K562 (cell line): ENCODE measurements around the gene RAB3GAP2. TPM values are rescaled to one million over a fixed set of nuclear protein-coding genes. Genes with fewer than 3 reads are reported as not detected.

Experiments used
- ATAC-seq: fragments of 200-7000 bp; cut with Tn5 transposase; 3 replicates; pipeline ENCODE4 v1.9.1; 2020; ENCODE audit warnings: moderate library complexity
- BruUV-seq: library from RNA; stranded (reverse); fragments of 400-500 nt; replicated peaks from 2 replicates; lab custom pipeline; 2021; lab: Mats Ljungman, UMichigan
- CTCF ChIA-PET: fragments of 300-600 bp; formaldehyde crosslinking; extraction: SDS; loops from one replicate; lab custom pipeline; 2021; ENCODE audit warnings: low intra/inter-chr PET ratio; lab: Yijun Ruan, JAX
- POLR2A ChIA-PET: fragments of 300-600, 350-650 bp; sonication (Branson Sonifier 250); formaldehyde crosslinking; extraction: SDS; loops from one replicate; lab custom pipeline; 2021; ENCODE audit warnings: antibody characterized with exemption, inconsistent platforms; lab: Yijun Ruan, JAX
- DNase-seq, 4 experiments: peaks; one replicate each; pipeline versions ENCODE4 v3.0.0 to v3.0.0-alpha.2; 2011 to 2018; ENCODE audit warnings: low spot score in 3 of 4, mixed read lengths in 3 of 4; ENCODE audit errors: extremely low read depth in 1 of 4
- FAIRE-seq: peaks from 2 replicates; lab custom pipeline; 2011; peaks lifted over from hg19 to GRCh38; lab: Jason Lieb, UNC
- H2AFZ ChIP-seq: 2 replicates; pipeline ENCODE4 v1.6.0; 2011; ENCODE audit warnings: low read depth, low read length, control low read depth, inconsistent platforms
- H3K27ac ChIP-seq: fragments of 200-600 bp; 3 replicates; pipeline ENCODE4 v1.8.0; 2011; ENCODE audit warnings: low read depth, mild to moderate bottlenecking, control low read depth, inconsistent platforms, low read length, moderate library complexity, mixed read lengths; ENCODE audit errors: extremely low read depth
- H3K27me3 ChIP-seq, 2 experiments: fragments of 300-600 bp in 1 of 2; 2 replicates in 1 of 2; 3 replicates in 1 of 2; pipeline versions ENCODE4 v1.6.0 to v1.8.0; 2011; ENCODE audit warnings: inconsistent platforms in 2 of 2, low read length in 2 of 2, mild to moderate bottlenecking in 1 of 2, mixed read lengths in 1 of 2, moderate library complexity in 1 of 2; ENCODE audit not compliant: control insufficient read depth in 2 of 2, insufficient read depth in 2 of 2
- H3K36me3 ChIP-seq: fragments of 300-600 bp; 3 replicates; pipeline ENCODE4 v1.8.0; 2011; ENCODE audit warnings: mild to moderate bottlenecking, low read length, inconsistent platforms; ENCODE audit not compliant: control insufficient read depth, insufficient read depth
- H3K4me1 ChIP-seq, 2 experiments: fragments of 200-600 bp in 1 of 2; replicated peaks in 1 of 2; 2 replicates in 1 of 2; 3 replicates in 1 of 2; pipeline versions ENCODE4 v1.5.1 to v1.8.0; 2011; ENCODE audit warnings: inconsistent platforms in 2 of 2, low read length in 2 of 2, mild to moderate bottlenecking in 1 of 2, mixed read lengths in 1 of 2, moderate library complexity in 1 of 2; ENCODE audit not compliant: control insufficient read depth in 2 of 2, insufficient read depth in 2 of 2
- H3K4me2 ChIP-seq: 2 replicates; pipeline ENCODE4 v1.6.1; 2011; ENCODE audit warnings: low read length, control low read depth, inconsistent platforms, mixed read lengths; ENCODE audit not compliant: insufficient read depth
- H3K4me3 ChIP-seq: fragments of 200-600 bp; sonication (generic), shearing (Covaris generic); 2 replicates; pipeline ENCODE4 v1.5.1; 2016; ENCODE audit warnings: control low read depth, inconsistent platforms
- H3K79me2 ChIP-seq: fragments of 200-600 bp; 3 replicates; pipeline ENCODE4 v1.8.0; 2011; ENCODE audit warnings: low read length, inconsistent platforms; ENCODE audit not compliant: control insufficient read depth, insufficient read depth
- H3K9ac ChIP-seq, 2 experiments: 2 replicates each; pipeline versions ENCODE4 v1.6.0 to v1.6.1; 2011; ENCODE audit warnings: low read depth in 2 of 2, low read length in 2 of 2, control low read depth in 1 of 2, inconsistent platforms in 1 of 2, mild to moderate bottlenecking in 1 of 2, mixed read lengths in 1 of 2; ENCODE audit not compliant: insufficient read depth in 1 of 2
- H3K9me1 ChIP-seq: one replicate; pipeline ENCODE4 v1.6.0; 2011; ENCODE audit warnings: inconsistent platforms, mild to moderate bottlenecking, low read length, moderate library complexity; ENCODE audit not compliant: control insufficient read depth, insufficient read depth
- H3K9me3 ChIP-seq: replicated peaks from 2 replicates; pipeline ENCODE4 v1.5.1; 2011; ENCODE audit warnings: low read depth, low read length, inconsistent platforms; ENCODE audit not compliant: control insufficient read depth, insufficient read depth
- H4K20me1 ChIP-seq: replicated peaks from 2 replicates; pipeline ENCODE4 v1.6.1; 2011; ENCODE audit warnings: low read length, inconsistent platforms, mixed read lengths; ENCODE audit not compliant: control insufficient read depth, insufficient read depth
- CHD1 ChIP-seq: fragments of 200-600 bp; sonication (generic); IDR thresholded peaks from one replicate; pipeline ENCODE4 v1.6.1; 2012; ENCODE audit warnings: mild to moderate bottlenecking, moderate library complexity, low read length, inconsistent platforms
- EGR1 ChIP-seq: fragments of 450-650 bp; conservative IDR thresholded peaks from 2 replicates; pipeline ENCODE4 v1.6.1; 2017; ENCODE audit warnings: mild to moderate bottlenecking
- HDAC1 ChIP-seq, 2 experiments: fragments of 450-650 bp; IDR thresholded peaks; 2 replicates each; pipeline ENCODE4 v1.6.1; 2016 to 2017; ENCODE audit warnings: inconsistent platforms in 1 of 2, mild to moderate bottlenecking in 1 of 2, moderate library complexity in 1 of 2
- HDAC2 ChIP-seq: fragments of 450-650 bp; IDR thresholded peaks from 2 replicates; pipeline ENCODE4 v1.6.1; 2016; ENCODE audit warnings: mild to moderate bottlenecking
- KDM1A ChIP-seq, 2 experiments: fragments of 450-650 bp; IDR thresholded peaks; 2 replicates each; pipeline ENCODE4 v1.6.1; 2016; ENCODE audit warnings: mild to moderate bottlenecking in 2 of 2
- MED1 ChIP-seq: sonication (generic); formaldehyde crosslinking; IDR thresholded peaks from 2 replicates; pipeline ENCODE4 v1.8.1; 2023; ENCODE audit warnings: missing genetic modification reagents, borderline replicate concordance
- OTX1 ChIP-seq: fragments of 450-650 bp; formaldehyde crosslinking; IDR thresholded peaks from 2 replicates; pipeline ENCODE4 v1.4.0; 2022; ENCODE audit warnings: mild to moderate bottlenecking
- SIN3B ChIP-seq: fragments of 450-650 bp; IDR thresholded peaks from 2 replicates; pipeline ENCODE4 v1.6.1; 2017; ENCODE audit warnings: low read depth, mild to moderate bottlenecking, moderate library complexity
- TEAD1 ChIP-seq, 2 experiments: fragments of 450-650 bp in 1 of 2; sonication (generic) in 1 of 2; formaldehyde crosslinking; IDR thresholded peaks; 2 replicates each; pipeline versions ENCODE4 v1.4.0 to v1.8.0; 2020 to 2022; ENCODE audit warnings: mild to moderate bottlenecking in 2 of 2, missing genetic modification reagents in 1 of 2
- ZNF23 ChIP-seq: fragments of 250-450 bp; sonication (Bioruptor Pico); IDR thresholded peaks from 2 replicates; pipeline ENCODE4 v1.4.0; 2020; ENCODE audit warnings: mild to moderate bottlenecking
- ZNF511 ChIP-seq: sonication (generic); formaldehyde crosslinking; IDR thresholded peaks from 2 replicates; pipeline ENCODE4 v1.8.0; 2022; ENCODE audit warnings: mild to moderate bottlenecking, missing genetic modification reagents
- WGBS: fragments of 100-300 bp; shearing (Covaris generic); methylation state at CpG from one replicate; pipeline ENCODE4 v1.1.6; 2016; ENCODE audit warnings: low coverage, mixed read lengths; ENCODE audit not compliant: insufficient coverage; ENCODE audit errors: missing lambda C conversion rate; 5-methylcytosine and 5-hydroxymethylcytosine counted together
- in situ Hi-C: fragments of 300-500 bp; cut with MboI; formaldehyde crosslinking; loops from 4 replicates; pipeline ENCODE4 v1.15.0; 2018; ENCODE audit warnings: inconsistent platforms, mixed read lengths
- intact Hi-C: fragments of 100-400 bp; cut with micrococcal nuclease; formaldehyde crosslinking; loops from 2 replicates; pipeline ENCODE4 v1.14.2; 2022
- polyA plus RNA-seq, 8 experiments: library from polyadenylated mRNA; depleted of rRNA in 4 of 8; stranded (reverse) in 5 of 8; unstranded in 3 of 8; fragments of >200 nt; fragmentation: Nextera tagmentation in 2 of 8; fragmentation: Illumina TruSeq in 1 of 8; extraction: Ambion mirVana in 2 of 8; extraction: Trizol in 1 of 8; gene quantifications; 2 replicates each; pipeline versions ENCODE4 v1.2.1 to v1.2.3, GENCODE V29; 2011 to 2014; ENCODE audit warnings: inconsistent platforms in 1 of 8, missing spikeins in 1 of 8
- total RNA-seq, 7 experiments: library from RNA; depleted of rRNA in 6 of 7; stranded (reverse); fragments of >200 nt in 6 of 7; fragmentation: Illumina TruSeq in 2 of 7; extraction: Trizol in 2 of 7; gene quantifications; 2 replicates each; pipeline versions ENCODE4 v1.2.1 to v1.2.3, GENCODE V29; 2011 to 2021; ENCODE audit warnings: low replicate concordance in 1 of 7
- TF ChIP-seq, protein P1 (sequence below): fragments of 250-450 bp; sonication (Bioruptor Pico); IDR thresholded peaks from 2 replicates; pipeline ENCODE4 v1.5.0; 2022; ENCODE audit warnings: mild to moderate bottlenecking
- TF ChIP-seq, protein P2 (sequence below): fragments of 450-650 bp; IDR thresholded peaks from 2 replicates; pipeline ENCODE4 v1.6.1; 2016
- TF ChIP-seq, protein P3 (sequence below): sonication (generic); formaldehyde crosslinking; IDR thresholded peaks from 2 replicates; pipeline ENCODE4 v1.8.0; 2022; ENCODE audit warnings: mild to moderate bottlenecking, missing genetic modification reagents

RAB3GAP2 gene
- total and polyA plus RNA-seq, 9 of the 15 experiments (the other 6 are each of a cell fraction or from before 2014, with no cell fraction given): 14.1 to 69.1 (median 32.2) TPM

DNA sequence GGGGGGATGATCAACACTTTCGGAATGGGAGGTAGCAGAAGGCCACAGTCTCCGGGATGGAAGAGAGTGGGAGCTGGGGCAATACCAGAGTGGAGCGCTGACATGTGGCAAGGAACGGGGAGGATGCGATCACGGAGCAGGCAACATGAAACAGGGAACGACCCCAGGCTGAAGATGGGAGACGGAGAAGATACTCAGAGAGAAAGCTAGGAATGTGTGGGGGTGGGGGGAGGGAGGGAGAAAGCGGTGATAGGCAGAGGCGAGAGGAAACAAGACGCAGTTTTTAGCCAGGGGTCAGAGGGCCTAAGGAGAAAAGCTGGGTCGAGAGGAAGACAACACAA is 577 bp downstream of the RAB3GAP2 start:
- Histone ChIP-seq H3K9me3 (no peaks in the 10 kb centered on the region), H3K27me3 (no peaks in the 10 kb centered on the region), H3K9me1 (no peaks in the 10 kb centered on the region), H3K4me3 (peak overlapping the region; percentile 83), H4K20me1 (no peaks in the 10 kb centered on the region), H3K4me2 (peak overlapping the region; percentile 94), H3K36me3 (peaks cover 37% of the 10 kb centered on the region), H3K4me1 (peaks cover 10 to 28% of the 10 kb centered on the region in 2 experiments; a peak in 4 of 5 replicates), H3K9ac (peak overlapping the region; percentile 97 to 98), H3K27ac (peak overlapping the region; percentile 91), H3K79me2 (peaks cover 53% of the 10 kb centered on the region), H2AFZ (peak overlapping the region; percentile 99)
- ATAC-seq (peak; percentile 36), FAIRE-seq (peak; percentile 23), DNase-seq (peak; percentile 57 to 73 (median 70))
- ChIA-PET CTCF (no interaction called here), POLR2A (interaction anchor here (0.6 to 1.2 kb wide), 5 partner anchors 11 to 309 kb away, joined by 3 to 4 read pairs (median 4); no protein-coding TSS in a partner anchor)
- in situ Hi-C loops: no loop called here
- intact Hi-C loops: loop anchor here (2.0 kb wide), 1 partner anchor 53 kb away; no protein-coding TSS in a partner anchor
- 2% methylated on average over 8 of the region's 12 CpGs for WGBS
- no TSS peak for BruUV-seq
- TF ChIP-seq, protein P1, sequence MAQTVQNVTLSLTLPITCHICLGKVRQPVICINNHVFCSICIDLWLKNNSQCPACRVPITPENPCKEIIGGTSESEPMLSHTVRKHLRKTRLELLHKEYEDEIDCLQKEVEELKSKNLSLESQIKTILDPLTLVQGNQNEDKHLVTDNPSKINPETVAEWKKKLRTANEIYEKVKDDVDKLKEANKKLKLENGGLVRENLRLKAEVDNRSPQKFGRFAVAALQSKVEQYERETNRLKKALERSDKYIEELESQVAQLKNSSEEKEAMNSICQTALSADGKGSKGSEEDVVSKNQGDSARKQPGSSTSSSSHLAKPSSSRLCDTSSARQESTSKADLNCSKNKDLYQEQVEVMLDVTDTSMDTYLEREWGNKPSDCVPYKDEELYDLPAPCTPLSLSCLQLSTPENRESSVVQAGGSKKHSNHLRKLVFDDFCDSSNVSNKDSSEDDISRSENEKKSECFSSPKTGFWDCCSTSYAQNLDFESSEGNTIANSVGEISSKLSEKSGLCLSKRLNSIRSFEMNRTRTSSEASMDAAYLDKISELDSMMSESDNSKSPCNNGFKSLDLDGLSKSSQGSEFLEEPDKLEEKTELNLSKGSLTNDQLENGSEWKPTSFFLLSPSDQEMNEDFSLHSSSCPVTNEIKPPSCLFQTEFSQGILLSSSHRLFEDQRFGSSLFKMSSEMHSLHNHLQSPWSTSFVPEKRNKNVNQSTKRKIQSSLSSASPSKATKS (CRISPR knock-in tag): no peak
- TF ChIP-seq, protein P2, sequence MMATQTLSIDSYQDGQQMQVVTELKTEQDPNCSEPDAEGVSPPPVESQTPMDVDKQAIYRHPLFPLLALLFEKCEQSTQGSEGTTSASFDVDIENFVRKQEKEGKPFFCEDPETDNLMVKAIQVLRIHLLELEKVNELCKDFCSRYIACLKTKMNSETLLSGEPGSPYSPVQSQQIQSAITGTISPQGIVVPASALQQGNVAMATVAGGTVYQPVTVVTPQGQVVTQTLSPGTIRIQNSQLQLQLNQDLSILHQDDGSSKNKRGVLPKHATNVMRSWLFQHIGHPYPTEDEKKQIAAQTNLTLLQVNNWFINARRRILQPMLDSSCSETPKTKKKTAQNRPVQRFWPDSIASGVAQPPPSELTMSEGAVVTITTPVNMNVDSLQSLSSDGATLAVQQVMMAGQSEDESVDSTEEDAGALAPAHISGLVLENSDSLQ: peak; percentile 67
- TF ChIP-seq SIN3B (no peak), OTX1 (CRISPR knock-in tag) (0 out of 2 replicates have a peak, but pooled peaks have one; percentile 38), EGR1 (peak; percentile 72), TEAD1 (CRISPR knock-in tag; IDR thresholded peaks at IDR 0.05) (peak in 1 of 2 experiments; percentile 81; a peak in 2 of 4 replicates), HDAC2 (0 out of 2 replicates have a peak, but pooled peaks have one; percentile 30), KDM1A (IDR thresholded peaks at IDR 0.05) (peak in 1 of 2 experiments; percentile 24; a peak in 1 of 4 replicates), ZNF511 (CRISPR knock-in tag) (0 out of 2 replicates have a peak, but pooled peaks have one; percentile 5), ZNF23 (CRISPR knock-in tag) (no peak), MED1 (CRISPR knock-in tag) (no peak), CHD1 (peak; percentile 38), HDAC1 (IDR thresholded peaks at IDR 0.05) (peak in 1 of 2 experiments; percentile 63; a peak in 1 of 4 replicates)
- TF ChIP-seq, protein P3, sequence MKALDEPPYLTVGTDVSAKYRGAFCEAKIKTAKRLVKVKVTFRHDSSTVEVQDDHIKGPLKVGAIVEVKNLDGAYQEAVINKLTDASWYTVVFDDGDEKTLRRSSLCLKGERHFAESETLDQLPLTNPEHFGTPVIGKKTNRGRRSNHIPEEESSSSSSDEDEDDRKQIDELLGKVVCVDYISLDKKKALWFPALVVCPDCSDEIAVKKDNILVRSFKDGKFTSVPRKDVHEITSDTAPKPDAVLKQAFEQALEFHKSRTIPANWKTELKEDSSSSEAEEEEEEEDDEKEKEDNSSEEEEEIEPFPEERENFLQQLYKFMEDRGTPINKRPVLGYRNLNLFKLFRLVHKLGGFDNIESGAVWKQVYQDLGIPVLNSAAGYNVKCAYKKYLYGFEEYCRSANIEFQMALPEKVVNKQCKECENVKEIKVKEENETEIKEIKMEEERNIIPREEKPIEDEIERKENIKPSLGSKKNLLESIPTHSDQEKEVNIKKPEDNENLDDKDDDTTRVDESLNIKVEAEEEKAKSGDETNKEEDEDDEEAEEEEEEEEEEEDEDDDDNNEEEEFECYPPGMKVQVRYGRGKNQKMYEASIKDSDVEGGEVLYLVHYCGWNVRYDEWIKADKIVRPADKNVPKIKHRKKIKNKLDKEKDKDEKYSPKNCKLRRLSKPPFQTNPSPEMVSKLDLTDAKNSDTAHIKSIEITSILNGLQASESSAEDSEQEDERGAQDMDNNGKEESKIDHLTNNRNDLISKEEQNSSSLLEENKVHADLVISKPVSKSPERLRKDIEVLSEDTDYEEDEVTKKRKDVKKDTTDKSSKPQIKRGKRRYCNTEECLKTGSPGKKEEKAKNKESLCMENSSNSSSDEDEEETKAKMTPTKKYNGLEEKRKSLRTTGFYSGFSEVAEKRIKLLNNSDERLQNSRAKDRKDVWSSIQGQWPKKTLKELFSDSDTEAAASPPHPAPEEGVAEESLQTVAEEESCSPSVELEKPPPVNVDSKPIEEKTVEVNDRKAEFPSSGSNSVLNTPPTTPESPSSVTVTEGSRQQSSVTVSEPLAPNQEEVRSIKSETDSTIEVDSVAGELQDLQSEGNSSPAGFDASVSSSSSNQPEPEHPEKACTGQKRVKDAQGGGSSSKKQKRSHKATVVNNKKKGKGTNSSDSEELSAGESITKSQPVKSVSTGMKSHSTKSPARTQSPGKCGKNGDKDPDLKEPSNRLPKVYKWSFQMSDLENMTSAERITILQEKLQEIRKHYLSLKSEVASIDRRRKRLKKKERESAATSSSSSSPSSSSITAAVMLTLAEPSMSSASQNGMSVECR (CRISPR knock-in tag): 0 out of 2 replicates have a peak, but pooled peaks have one; percentile 59
